Islet of Langerhans (tissue), 1 donor: ENCODE results near the gene CDKL2.
"Not testable (repeated sequence)": the region's sequence is repeated elsewhere in the genome, so short reads cannot be mapped to it uniquely, and the experiment has no call there.

Experiments
- FAIRE-seq: peaks from one replicate; lab custom pipeline; 2011; peaks lifted over from hg19 to GRCh38; lab: Jason Lieb, UNC

The CDKL2 gene

GRCh38 chr4:75630174-75630936 lies at the start of gene CDKL2:
Gene CDKL2 (minus strand): TSS chr4:75630528. CDS start chr4:75625988, 4,540 bp downstream.
- FAIRE-seq = no peak

GRCh38 chr4:75678965-75679364 lies 48.6 kb upstream of the CDKL2 start:
- FAIRE-seq = no peak

GRCh38 chr4:75678473-75678872 lies 48.1 kb upstream of the CDKL2 start:
- no peak for FAIRE-seq

GRCh38 chr4:75675004-75675531 lies 44.7 kb upstream of the CDKL2 start:
- FAIRE-seq = no peak

GRCh38 chr4:75673959-75674328 lies 43.6 kb upstream of the CDKL2 start:
- peak; percentile 43 for FAIRE-seq

- peak; percentile 86 for FAIRE-seq
Measured at GRCh38 chr4:75673027-75673958, 43.0 kb upstream of the CDKL2 start, which contains the start of gene G3BP2. Gene G3BP2 (minus strand): TSS chr4:75673411. CDS start chr4:75662025, 11,386 bp downstream.

- no peak for FAIRE-seq
Measured at GRCh38 chr4:75672461-75673026, 42.2 kb upstream of the CDKL2 start.

- FAIRE-seq = no peak
Measured at GRCh38 chr4:75671802-75672421, 41.6 kb upstream of the CDKL2 start.

- no peak for FAIRE-seq
Measured at GRCh38 chr4:75668596-75668995, 38.3 kb upstream of the CDKL2 start.

GRCh38 chr4:75667636-75668035 lies 37.3 kb upstream of the CDKL2 start:
- not testable (repeated sequence) for FAIRE-seq

- FAIRE-seq = no peak
Measured at GRCh38 chr4:75666299-75666698, 36.0 kb upstream of the CDKL2 start.

- FAIRE-seq = not testable (repeated sequence)
Measured at GRCh38 chr4:75664604-75665003, 34.3 kb upstream of the CDKL2 start.

- FAIRE-seq = no peak
Measured at GRCh38 chr4:75662626-75663025, 32.3 kb upstream of the CDKL2 start.

GRCh38 chr4:75660491-75660890 lies 30.2 kb upstream of the CDKL2 start:
- no peak for FAIRE-seq

- FAIRE-seq = peak; percentile 24
Measured at GRCh38 chr4:75659512-75660031, 29.2 kb upstream of the CDKL2 start.

GRCh38 chr4:75658876-75659275 lies 28.5 kb upstream of the CDKL2 start:
- FAIRE-seq = no peak

GRCh38 chr4:75655562-75655961 lies 25.2 kb upstream of the CDKL2 start:
- no peak for FAIRE-seq

GRCh38 chr4:75654905-75655304 lies 24.6 kb upstream of the CDKL2 start:
- no peak for FAIRE-seq

- FAIRE-seq = peak; percentile 83
Measured at GRCh38 chr4:75653845-75654503, 23.6 kb upstream of the CDKL2 start.

- no peak for FAIRE-seq
Measured at GRCh38 chr4:75644095-75644494, 13.8 kb upstream of the CDKL2 start.

- no peak for FAIRE-seq
Measured at GRCh38 chr4:75643651-75644050, 13.3 kb upstream of the CDKL2 start.
